HCT116 (cell line): Measurements from ENCODE around the gene BTBD9. TPM values are rescaled to one million over a fixed set of nuclear protein-coding genes. Genes with fewer than 3 reads are reported as not detected.

Experiments used
- ATAC-seq: fragments of 200-7000 bp; cut with Tn5 transposase; 2 replicates; pipeline ENCODE4 v1.9.1; 2020; ENCODE audit warnings: mild to moderate bottlenecking, moderate library complexity
- BruUV-seq: library from RNA; stranded (reverse); fragments of 400-500 nt; replicated peaks from 2 replicates; lab custom pipeline; 2021; lab: Mats Ljungman, UMichigan
- CTCF ChIA-PET: fragments of 300-600 bp; sonication (Branson Sonifier 250); formaldehyde crosslinking; loops from one replicate; lab custom pipeline; 2021; ENCODE audit warnings: antibody characterized with exemption; lab: Charles Lee
- POLR2A ChIA-PET: fragments of 300-600, 350-600 bp; sonication (Branson Sonifier 250); formaldehyde crosslinking; loops from one replicate; lab custom pipeline; 2021; ENCODE audit warnings: antibody characterized with exemption; lab: Charles Lee
- RAD21 ChIA-PET, 2 experiments: fragments of 300-600 bp; sonication (Branson Sonifier 250); formaldehyde crosslinking; loops; one replicate each; lab custom pipeline; 2023; ENCODE audit warnings: low total read pairs in 2 of 2; ENCODE audit not compliant: uncharacterized antibody in 2 of 2, unreplicated experiment in 2 of 2, low non-redundant PET in 1 of 2; lab: Charles Lee
- DNase-seq: peaks from one replicate; pipeline ENCODE4 v3.0.0-alpha.2; 2010; ENCODE audit warnings: low read depth, low spot score
- H2AFZ ChIP-seq: fragments of 200-600 bp; shearing (Covaris generic), sonication (generic); 2 replicates; pipeline ENCODE4 v1.6.1; 2017; ENCODE audit warnings: low read depth, mixed run types, mixed read lengths, antibody characterized with exemption, low read length; ENCODE audit not compliant: poor library complexity, severe bottlenecking
- H3K27ac ChIP-seq: 2 replicates; pipeline ENCODE4 v1.5.1; 2012; ENCODE audit warnings: low read depth, low read length
- H3K27me3 ChIP-seq: fragments of 200-600 bp; sonication (generic); 2 replicates; pipeline ENCODE4 v1.6.1; 2016; ENCODE audit warnings: mixed run types, low read length, mixed read lengths; ENCODE audit not compliant: insufficient read depth
- H3K36me3 ChIP-seq, 2 experiments: fragments of 200-500 bp in 1 of 2; fragments of 200-600 bp in 1 of 2; sonication (Bioruptor generic) in 1 of 2; sonication (generic) in 1 of 2; 2 replicates each; pipeline versions ENCODE4 v1.5.1 to v1.6.1; 2014 to 2016; ENCODE audit warnings: low read length in 2 of 2, inconsistent platforms in 1 of 2, mixed read lengths in 1 of 2, mixed run types in 1 of 2; ENCODE audit not compliant: insufficient read depth in 2 of 2, control insufficient read depth in 1 of 2
- H3K4me1 ChIP-seq, 2 experiments: fragments of 200-600 bp in 1 of 2; sonication (generic) in 1 of 2; 2 replicates each; pipeline versions ENCODE4 v1.5.1 to v1.6.1; 2012 to 2017; ENCODE audit warnings: low read length in 2 of 2, inconsistent platforms in 1 of 2, mild to moderate bottlenecking in 1 of 2, mixed read lengths in 1 of 2, mixed run types in 1 of 2, moderate library complexity in 1 of 2; ENCODE audit not compliant: insufficient read depth in 2 of 2, control insufficient read depth in 1 of 2
- H3K4me2 ChIP-seq: fragments of 200-600 bp; sonication (generic); 2 replicates; pipeline ENCODE4 v1.6.1; 2017; ENCODE audit warnings: mixed run types, low read length, mixed read lengths
- H3K4me3 ChIP-seq, 2 experiments: fragments of 200-600 bp in 1 of 2; sonication (generic) in 1 of 2; replicated peaks in 1 of 2; 2 replicates each; pipeline ENCODE4 v1.5.1; 2011 to 2016; ENCODE audit warnings: low read length in 2 of 2, control low read depth in 1 of 2, low read depth in 1 of 2, mild to moderate bottlenecking in 1 of 2, mixed read lengths in 1 of 2, mixed run types in 1 of 2
- H3K79me2 ChIP-seq: fragments of 200-600 bp; sonication (generic); 2 replicates; pipeline ENCODE4 v1.6.1; 2017; ENCODE audit warnings: mild to moderate bottlenecking, mixed run types, low read length, moderate library complexity, mixed read lengths; ENCODE audit not compliant: insufficient read depth
- H3K9ac ChIP-seq: fragments of 200-600 bp; sonication (generic); 2 replicates; pipeline ENCODE4 v1.6.1; 2016; ENCODE audit warnings: low read length, mixed read lengths
- H3K9me2 ChIP-seq: fragments of 200-600 bp; sonication (generic), shearing (Covaris generic); 2 replicates; pipeline ENCODE4 v1.6.1; 2017; ENCODE audit warnings: mixed run types, mild to moderate bottlenecking, moderate library complexity; ENCODE audit not compliant: insufficient read depth
- H3K9me3 ChIP-seq, 2 experiments: fragments of 200-500 bp in 1 of 2; fragments of 200-600 bp in 1 of 2; sonication (Bioruptor generic) in 1 of 2; sonication (generic) in 1 of 2; 2 replicates each; pipeline ENCODE4 v1.6.1; 2014 to 2017; ENCODE audit warnings: low read length in 2 of 2, mixed read lengths in 2 of 2, inconsistent platforms in 1 of 2, low read depth in 1 of 2, mild to moderate bottlenecking in 1 of 2, mixed run types in 1 of 2, moderate library complexity in 1 of 2; ENCODE audit not compliant: control insufficient read depth in 1 of 2, insufficient read depth in 1 of 2
- H4K20me1 ChIP-seq: fragments of 200-600 bp; sonication (generic), shearing (Covaris generic); 2 replicates; pipeline ENCODE4 v1.6.1; 2017; ENCODE audit warnings: mixed run types, mild to moderate bottlenecking, moderate library complexity; ENCODE audit not compliant: insufficient read depth
- EGR1 ChIP-seq: IDR thresholded peaks from 2 replicates; pipeline ENCODE4 v1.6.1; 2012; ENCODE audit warnings: low read depth
- ELF1 ChIP-seq: IDR thresholded peaks from 2 replicates; pipeline ENCODE4 v1.6.1; 2012; ENCODE audit warnings: low read depth, borderline replicate concordance
- EZH2phosphoT487 ChIP-seq: fragments of 200-600 bp; IDR thresholded peaks from 2 replicates; pipeline ENCODE4 v1.6.1; 2018; ENCODE audit warnings: antibody characterized with exemption, borderline replicate concordance
- FOSL1 ChIP-seq: IDR thresholded peaks from 2 replicates; pipeline ENCODE4 v1.6.1; 2012; ENCODE audit warnings: low read depth
- POLR2A ChIP-seq: IDR thresholded peaks from 2 replicates; pipeline ENCODE4 v1.7.0; 2011; ENCODE audit warnings: borderline replicate concordance; ENCODE audit not compliant: insufficient read depth, insufficient read length; ENCODE audit errors: extremely low read depth
- RAD21 ChIP-seq: IDR thresholded peaks from 2 replicates; pipeline ENCODE4 v1.6.1; 2012; ENCODE audit warnings: low read depth, mild to moderate bottlenecking
- SIN3A ChIP-seq: IDR thresholded peaks from 2 replicates; pipeline ENCODE4 v1.6.1; 2012; ENCODE audit warnings: low read depth
- SP1 ChIP-seq: IDR thresholded peaks from 2 replicates; pipeline ENCODE4 v1.6.1; 2012; ENCODE audit warnings: low read depth
- SRF ChIP-seq: IDR thresholded peaks from 2 replicates; pipeline ENCODE4 v1.6.1; 2012; ENCODE audit warnings: low read depth
- TCF7L2 ChIP-seq: IDR thresholded peaks from 2 replicates; pipeline ENCODE4 v1.7.0; 2011; ENCODE audit warnings: borderline replicate concordance, inconsistent platforms; ENCODE audit not compliant: insufficient read depth, insufficient read length; ENCODE audit errors: extremely low read depth
- ZFX ChIP-seq: fragments of 450-650 bp; IDR thresholded peaks from 2 replicates; pipeline ENCODE4 v1.6.1; 2017
- intact Hi-C: fragments of 100-400 bp; cut with micrococcal nuclease; formaldehyde crosslinking; loops from 2 replicates; pipeline ENCODE4 v1.10.0; 2022
- total RNA-seq: library from RNA; stranded (reverse); gene quantifications from one replicate; pipeline ENCODE4 v1.2.1, GENCODE V29; 2021; ENCODE audit not compliant: unreplicated experiment
- TF ChIP-seq, protein P1 (sequence below): IDR thresholded peaks from 2 replicates; pipeline ENCODE4 v1.6.1; 2012
- TF ChIP-seq, protein P2 (sequence below): IDR thresholded peaks from 2 replicates; pipeline ENCODE4 v1.6.1; 2012
- TF ChIP-seq, protein P3 (sequence below): IDR thresholded peaks from 2 replicates; pipeline ENCODE4 v1.6.1; 2012; ENCODE audit warnings: low read depth
- TF ChIP-seq, protein P4 (sequence below), 3 experiments: fragments of 200-600 bp in 1 of 3; sonication (generic) in 1 of 3; IDR thresholded peaks in 2 of 3; conservative IDR thresholded peaks in 1 of 3; 2 replicates each; pipeline ENCODE4 v1.5.1; 2012 to 2017; ENCODE audit warnings: low read depth in 2 of 3, low read length in 2 of 3, antibody characterized with exemption in 1 of 3, borderline replicate concordance in 1 of 3, control low read depth in 1 of 3, mild to moderate bottlenecking in 1 of 3, mixed read lengths in 1 of 3, mixed run types in 1 of 3, moderate library complexity in 1 of 3; ENCODE audit not compliant: insufficient read depth in 1 of 3

The BTBD9 gene
- total RNA-seq, 1 experiment from 2014 or later: 10.9 TPM

DNA sequence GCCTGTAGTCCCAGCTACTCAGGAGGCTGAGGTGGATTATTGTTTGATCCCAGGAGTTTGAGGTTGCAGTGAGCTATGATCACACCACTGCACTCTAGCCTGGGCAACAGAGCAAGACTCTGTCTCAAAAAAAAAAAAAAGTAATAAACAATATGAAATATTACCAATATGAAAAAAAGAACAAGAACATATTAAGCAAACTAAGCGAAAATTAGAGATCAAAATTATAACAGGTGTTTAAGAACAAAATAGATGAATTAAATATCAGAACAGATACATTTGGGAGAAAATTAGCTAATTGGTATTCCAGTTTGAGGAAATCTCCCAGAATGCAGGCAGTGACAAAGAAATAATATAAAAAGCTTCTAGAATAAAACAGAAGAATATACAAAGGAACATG is 39.9 kb upstream of the BTBD9 start:
- Histone ChIP-seq H3K4me3 (no peak overlapping the region), H3K27ac (no peak overlapping the region), H3K27me3 (no peaks in the 10 kb centered on the region), H3K9me2 (no peaks in the 10 kb centered on the region), H4K20me1 (no peaks in the 10 kb centered on the region), H3K36me3 (peaks cover 36 to 47% of the 10 kb centered on the region in 2 experiments), H3K79me2 (peaks cover 4% of the 10 kb centered on the region), H3K4me2 (no peak overlapping the region), H2AFZ (no peak overlapping the region), H3K9ac (no peak overlapping the region), H3K9me3 (no peaks in the 10 kb centered on the region), H3K4me1 (no peaks in the 10 kb centered on the region)
- RAD21 ChIA-PET: no interaction called here
- no peak for ATAC-seq
- no TSS peak for BruUV-seq
- TF ChIP-seq EGR1 (no peak), TCF7L2 (no peak), ZFX (no peak), POLR2A (no peak), RAD21 (no peak), EZH2phosphoT487 (no peak), SRF (no peak), ELF1 (no peak), SIN3A (no peak), SP1 (no peak), FOSL1 (no peak)
- TF ChIP-seq, protein P1, sequence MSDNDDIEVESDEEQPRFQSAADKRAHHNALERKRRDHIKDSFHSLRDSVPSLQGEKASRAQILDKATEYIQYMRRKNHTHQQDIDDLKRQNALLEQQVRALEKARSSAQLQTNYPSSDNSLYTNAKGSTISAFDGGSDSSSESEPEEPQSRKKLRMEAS: no peak
- TF ChIP-seq, protein P2, sequence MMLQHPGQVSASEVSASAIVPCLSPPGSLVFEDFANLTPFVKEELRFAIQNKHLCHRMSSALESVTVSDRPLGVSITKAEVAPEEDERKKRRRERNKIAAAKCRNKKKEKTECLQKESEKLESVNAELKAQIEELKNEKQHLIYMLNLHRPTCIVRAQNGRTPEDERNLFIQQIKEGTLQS: no peak
- TF ChIP-seq, protein P3, sequence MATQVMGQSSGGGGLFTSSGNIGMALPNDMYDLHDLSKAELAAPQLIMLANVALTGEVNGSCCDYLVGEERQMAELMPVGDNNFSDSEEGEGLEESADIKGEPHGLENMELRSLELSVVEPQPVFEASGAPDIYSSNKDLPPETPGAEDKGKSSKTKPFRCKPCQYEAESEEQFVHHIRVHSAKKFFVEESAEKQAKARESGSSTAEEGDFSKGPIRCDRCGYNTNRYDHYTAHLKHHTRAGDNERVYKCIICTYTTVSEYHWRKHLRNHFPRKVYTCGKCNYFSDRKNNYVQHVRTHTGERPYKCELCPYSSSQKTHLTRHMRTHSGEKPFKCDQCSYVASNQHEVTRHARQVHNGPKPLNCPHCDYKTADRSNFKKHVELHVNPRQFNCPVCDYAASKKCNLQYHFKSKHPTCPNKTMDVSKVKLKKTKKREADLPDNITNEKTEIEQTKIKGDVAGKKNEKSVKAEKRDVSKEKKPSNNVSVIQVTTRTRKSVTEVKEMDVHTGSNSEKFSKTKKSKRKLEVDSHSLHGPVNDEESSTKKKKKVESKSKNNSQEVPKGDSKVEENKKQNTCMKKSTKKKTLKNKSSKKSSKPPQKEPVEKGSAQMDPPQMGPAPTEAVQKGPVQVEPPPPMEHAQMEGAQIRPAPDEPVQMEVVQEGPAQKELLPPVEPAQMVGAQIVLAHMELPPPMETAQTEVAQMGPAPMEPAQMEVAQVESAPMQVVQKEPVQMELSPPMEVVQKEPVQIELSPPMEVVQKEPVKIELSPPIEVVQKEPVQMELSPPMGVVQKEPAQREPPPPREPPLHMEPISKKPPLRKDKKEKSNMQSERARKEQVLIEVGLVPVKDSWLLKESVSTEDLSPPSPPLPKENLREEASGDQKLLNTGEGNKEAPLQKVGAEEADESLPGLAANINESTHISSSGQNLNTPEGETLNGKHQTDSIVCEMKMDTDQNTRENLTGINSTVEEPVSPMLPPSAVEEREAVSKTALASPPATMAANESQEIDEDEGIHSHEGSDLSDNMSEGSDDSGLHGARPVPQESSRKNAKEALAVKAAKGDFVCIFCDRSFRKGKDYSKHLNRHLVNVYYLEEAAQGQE: no peak
- TF ChIP-seq, protein P4, sequence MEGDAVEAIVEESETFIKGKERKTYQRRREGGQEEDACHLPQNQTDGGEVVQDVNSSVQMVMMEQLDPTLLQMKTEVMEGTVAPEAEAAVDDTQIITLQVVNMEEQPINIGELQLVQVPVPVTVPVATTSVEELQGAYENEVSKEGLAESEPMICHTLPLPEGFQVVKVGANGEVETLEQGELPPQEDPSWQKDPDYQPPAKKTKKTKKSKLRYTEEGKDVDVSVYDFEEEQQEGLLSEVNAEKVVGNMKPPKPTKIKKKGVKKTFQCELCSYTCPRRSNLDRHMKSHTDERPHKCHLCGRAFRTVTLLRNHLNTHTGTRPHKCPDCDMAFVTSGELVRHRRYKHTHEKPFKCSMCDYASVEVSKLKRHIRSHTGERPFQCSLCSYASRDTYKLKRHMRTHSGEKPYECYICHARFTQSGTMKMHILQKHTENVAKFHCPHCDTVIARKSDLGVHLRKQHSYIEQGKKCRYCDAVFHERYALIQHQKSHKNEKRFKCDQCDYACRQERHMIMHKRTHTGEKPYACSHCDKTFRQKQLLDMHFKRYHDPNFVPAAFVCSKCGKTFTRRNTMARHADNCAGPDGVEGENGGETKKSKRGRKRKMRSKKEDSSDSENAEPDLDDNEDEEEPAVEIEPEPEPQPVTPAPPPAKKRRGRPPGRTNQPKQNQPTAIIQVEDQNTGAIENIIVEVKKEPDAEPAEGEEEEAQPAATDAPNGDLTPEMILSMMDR (IDR thresholded peaks at IDR 0.05 in 2 of 3, conservative IDR thresholded peaks at IDR 0.05 in 1 of 3; ENCODE audit: borderline replicate concordance in 1 of 3, insufficient read depth in 1 of 3, low read depth in 2 of 3, low read length in 2 of 3): no peak
- CTCF ChIA-PET: no interaction called here
- intact Hi-C loops: loop anchor here (10.0 kb wide), 2 partner anchors 185 to 655 kb away; no protein-coding TSS in a partner anchor
- DNase-seq: no peak
- POLR2A ChIA-PET: interaction anchor here (1.0 kb wide), 1 partner anchor 24 kb away, joined by 4 read pairs; the partner anchor contains the start of gene GLO1
